ENCODE measurements around the gene COL18A1.

The COL18A1 gene

DNA sequence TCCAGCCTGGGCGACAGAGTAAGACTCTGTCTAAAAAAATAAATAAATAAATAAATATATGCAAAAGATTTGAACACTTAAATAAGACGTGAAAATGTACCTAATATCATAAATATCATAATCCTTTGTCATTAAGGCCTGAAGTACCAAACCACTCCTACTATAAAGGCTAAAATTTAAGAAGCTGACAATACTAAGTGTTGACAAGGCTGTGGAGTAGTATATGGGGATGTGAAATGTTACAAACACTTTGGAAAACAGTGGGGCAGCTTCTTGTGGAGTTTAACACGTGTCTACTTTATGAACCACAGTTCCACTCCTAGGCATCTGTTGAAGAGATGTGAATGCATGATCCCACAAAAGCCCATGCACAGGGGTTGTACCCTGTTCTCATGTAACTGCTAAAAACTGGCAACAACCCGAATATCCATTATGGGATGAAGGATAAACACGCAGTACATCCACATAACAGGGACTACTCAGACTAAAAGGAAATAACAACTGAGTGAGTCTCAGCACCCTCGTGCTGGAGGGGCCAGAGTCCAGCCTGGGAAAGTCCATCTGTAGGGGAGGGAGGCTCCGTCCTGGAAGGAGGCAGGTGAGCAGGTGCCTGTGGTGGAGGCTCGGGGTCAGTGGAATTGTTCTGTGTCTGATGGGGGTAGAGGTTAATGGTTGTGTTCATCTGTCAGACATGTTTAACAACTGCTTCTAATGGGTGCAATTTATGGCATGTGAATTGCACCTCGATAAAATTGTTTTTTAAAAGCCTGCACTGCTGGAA lies 143.9 kb downstream of the COL18A1 start (continued):
- TF ChIP-seq PPARA (CRISPR knock-in tag; IDR thresholded peaks at IDR 0.05; ENCODE audit: borderline replicate concordance) (no peak), ZNF70 (CRISPR knock-in tag; IDR thresholded peaks at IDR 0.05) (no peak), ZC3H10 (CRISPR knock-in tag; IDR thresholded peaks at IDR 0.05) (no peak), TOX (CRISPR knock-in tag; IDR thresholded peaks at IDR 0.05; ENCODE audit: borderline replicate concordance) (no peak)

DNA sequence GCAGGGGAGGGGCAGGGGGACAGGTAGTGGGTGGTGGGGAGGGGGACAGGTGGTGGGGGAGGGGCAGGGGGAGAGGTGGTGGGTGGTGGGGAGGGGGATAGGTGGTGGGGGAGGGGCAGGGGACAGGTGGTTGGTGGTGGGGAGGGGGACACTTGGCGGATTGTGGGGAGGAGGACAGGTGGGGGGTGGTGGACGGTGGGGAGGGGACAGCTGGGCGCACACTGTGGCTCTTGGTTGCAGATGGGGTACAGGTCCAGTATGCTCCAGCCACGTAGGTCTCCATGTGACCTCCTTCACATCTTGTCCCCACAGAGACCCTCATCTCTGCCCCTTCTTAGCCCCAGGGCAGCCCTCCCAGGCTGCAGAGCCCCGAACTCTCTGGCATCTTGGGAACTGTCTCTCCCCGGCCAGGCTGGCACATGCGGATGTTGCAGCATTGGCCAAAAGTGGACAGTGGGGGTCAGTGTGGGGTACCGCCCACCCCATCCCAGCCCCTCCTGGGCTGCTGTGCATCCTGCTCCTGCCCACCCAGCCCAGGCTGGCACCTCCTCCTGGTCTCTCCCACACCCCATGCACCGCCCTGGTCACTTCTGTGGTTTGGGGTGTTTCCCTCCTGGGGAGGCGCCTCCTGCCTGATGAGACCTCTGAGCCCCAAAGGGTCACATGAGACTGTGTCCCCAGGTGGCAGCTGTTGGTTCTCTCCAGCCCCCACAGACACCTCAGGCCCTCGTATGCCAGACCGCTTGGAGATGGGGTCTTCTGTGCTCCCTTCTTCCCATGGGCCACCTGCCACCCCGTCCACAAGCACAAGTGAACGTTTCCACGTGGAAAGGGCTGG lies 144.9 kb downstream of the COL18A1 start:
- no peak for ATAC-seq

DNA sequence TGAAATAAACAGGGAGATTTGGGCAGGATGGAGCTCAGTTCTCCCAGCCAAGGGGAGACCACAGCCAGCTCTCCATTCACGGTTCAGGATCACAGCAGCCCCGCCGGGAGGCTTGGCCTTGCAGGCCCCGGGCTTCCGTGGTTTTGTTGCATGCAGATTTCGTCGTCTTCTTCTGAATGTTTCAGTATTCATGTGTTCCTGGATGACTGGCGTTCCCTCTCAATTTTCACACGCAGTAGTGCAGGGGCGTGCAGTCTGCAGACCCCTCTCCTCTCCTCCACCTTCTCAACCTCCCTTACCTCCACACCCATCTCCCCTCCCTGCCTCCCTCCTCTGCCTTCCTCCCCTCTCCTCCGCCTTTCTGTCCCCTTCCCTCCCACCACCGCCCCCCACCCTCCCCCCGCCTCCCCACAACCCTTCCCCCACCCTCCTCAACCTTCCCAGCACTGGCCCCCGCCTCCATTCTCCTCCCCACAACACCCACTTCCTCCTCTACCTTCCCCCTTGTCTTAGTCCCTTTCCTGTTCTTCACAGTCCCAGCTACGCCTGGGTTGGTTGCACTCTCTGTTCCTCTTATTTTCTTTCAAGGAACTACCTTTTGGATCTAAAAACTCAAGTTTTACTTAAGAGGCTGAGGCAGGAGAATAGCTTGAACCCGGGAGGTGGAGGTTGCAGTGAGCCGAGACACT lies 145.7 kb downstream of the COL18A1 start:
- no peak for ATAC-seq
- TF ChIP-seq ZC3H10 (CRISPR knock-in tag; IDR thresholded peaks at IDR 0.05) = no peak
- no peak for TF ChIP-seq ZNF565 (CRISPR knock-in tag; conservative IDR thresholded peaks at IDR 0.05; ENCODE audit: low read depth)
- TF ChIP-seq, protein P1, sequence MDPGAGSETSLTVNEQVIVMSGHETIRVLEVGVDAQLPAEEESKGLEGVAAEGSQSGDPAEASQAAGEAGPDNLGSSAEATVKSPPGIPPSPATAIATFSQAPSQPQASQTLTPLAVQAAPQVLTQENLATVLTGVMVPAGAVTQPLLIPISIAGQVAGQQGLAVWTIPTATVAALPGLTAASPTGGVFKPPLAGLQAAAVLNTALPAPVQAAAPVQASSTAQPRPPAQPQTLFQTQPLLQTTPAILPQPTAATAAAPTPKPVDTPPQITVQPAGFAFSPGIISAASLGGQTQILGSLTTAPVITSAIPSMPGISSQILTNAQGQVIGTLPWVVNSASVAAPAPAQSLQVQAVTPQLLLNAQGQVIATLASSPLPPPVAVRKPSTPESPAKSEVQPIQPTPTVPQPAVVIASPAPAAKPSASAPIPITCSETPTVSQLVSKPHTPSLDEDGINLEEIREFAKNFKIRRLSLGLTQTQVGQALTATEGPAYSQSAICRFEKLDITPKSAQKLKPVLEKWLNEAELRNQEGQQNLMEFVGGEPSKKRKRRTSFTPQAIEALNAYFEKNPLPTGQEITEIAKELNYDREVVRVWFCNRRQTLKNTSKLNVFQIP (CRISPR knock-in tag; IDR thresholded peaks at IDR 0.05; ENCODE audit: borderline replicate concordance, low read depth) = no peak
- TF ChIP-seq, protein P2, sequence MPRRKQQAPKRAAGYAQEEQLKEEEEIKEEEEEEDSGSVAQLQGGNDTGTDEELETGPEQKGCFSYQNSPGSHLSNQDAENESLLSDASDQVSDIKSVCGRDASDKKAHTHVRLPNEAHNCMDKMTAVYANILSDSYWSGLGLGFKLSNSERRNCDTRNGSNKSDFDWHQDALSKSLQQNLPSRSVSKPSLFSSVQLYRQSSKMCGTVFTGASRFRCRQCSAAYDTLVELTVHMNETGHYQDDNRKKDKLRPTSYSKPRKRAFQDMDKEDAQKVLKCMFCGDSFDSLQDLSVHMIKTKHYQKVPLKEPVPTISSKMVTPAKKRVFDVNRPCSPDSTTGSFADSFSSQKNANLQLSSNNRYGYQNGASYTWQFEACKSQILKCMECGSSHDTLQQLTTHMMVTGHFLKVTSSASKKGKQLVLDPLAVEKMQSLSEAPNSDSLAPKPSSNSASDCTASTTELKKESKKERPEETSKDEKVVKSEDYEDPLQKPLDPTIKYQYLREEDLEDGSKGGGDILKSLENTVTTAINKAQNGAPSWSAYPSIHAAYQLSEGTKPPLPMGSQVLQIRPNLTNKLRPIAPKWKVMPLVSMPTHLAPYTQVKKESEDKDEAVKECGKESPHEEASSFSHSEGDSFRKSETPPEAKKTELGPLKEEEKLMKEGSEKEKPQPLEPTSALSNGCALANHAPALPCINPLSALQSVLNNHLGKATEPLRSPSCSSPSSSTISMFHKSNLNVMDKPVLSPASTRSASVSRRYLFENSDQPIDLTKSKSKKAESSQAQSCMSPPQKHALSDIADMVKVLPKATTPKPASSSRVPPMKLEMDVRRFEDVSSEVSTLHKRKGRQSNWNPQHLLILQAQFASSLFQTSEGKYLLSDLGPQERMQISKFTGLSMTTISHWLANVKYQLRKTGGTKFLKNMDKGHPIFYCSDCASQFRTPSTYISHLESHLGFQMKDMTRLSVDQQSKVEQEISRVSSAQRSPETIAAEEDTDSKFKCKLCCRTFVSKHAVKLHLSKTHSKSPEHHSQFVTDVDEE (CRISPR knock-in tag; IDR thresholded peaks at IDR 0.05) = no peak
- TF ChIP-seq CREB5 (CRISPR knock-in tag; IDR thresholded peaks at IDR 0.05; ENCODE audit: low read depth) = no peak

More for the DNA sequence above, 144.9 kb downstream of the COL18A1 start:
- TF ChIP-seq RARB (CRISPR knock-in tag; IDR thresholded peaks at IDR 0.05) = no peak
- TF ChIP-seq, protein P1 (CRISPR knock-in tag; IDR thresholded peaks at IDR 0.05; ENCODE audit: borderline replicate concordance, low read depth) = no peak
- no peak for TF ChIP-seq TCF4 (CRISPR knock-in tag; IDR thresholded peaks at IDR 0.05; ENCODE audit: borderline replicate concordance)
- TF ChIP-seq ZNF8 (CRISPR knock-in tag; IDR thresholded peaks at IDR 0.05) = no peak
- TF ChIP-seq OSR1 (CRISPR knock-in tag; IDR thresholded peaks at IDR 0.05) = no peak
- TF ChIP-seq ZNF70 (CRISPR knock-in tag; IDR thresholded peaks at IDR 0.05) = no peak
- no peak for TF ChIP-seq CSDC2 (CRISPR knock-in tag; IDR thresholded peaks at IDR 0.05)
- TF ChIP-seq CREB5 (CRISPR knock-in tag; IDR thresholded peaks at IDR 0.05; ENCODE audit: low read depth) = no peak
- TF ChIP-seq GLIS3 (CRISPR knock-in tag; IDR thresholded peaks at IDR 0.05) = no peak
- no peak for TF ChIP-seq SNAI2 (CRISPR knock-in tag; IDR thresholded peaks at IDR 0.05)
- TF ChIP-seq, protein P3, sequence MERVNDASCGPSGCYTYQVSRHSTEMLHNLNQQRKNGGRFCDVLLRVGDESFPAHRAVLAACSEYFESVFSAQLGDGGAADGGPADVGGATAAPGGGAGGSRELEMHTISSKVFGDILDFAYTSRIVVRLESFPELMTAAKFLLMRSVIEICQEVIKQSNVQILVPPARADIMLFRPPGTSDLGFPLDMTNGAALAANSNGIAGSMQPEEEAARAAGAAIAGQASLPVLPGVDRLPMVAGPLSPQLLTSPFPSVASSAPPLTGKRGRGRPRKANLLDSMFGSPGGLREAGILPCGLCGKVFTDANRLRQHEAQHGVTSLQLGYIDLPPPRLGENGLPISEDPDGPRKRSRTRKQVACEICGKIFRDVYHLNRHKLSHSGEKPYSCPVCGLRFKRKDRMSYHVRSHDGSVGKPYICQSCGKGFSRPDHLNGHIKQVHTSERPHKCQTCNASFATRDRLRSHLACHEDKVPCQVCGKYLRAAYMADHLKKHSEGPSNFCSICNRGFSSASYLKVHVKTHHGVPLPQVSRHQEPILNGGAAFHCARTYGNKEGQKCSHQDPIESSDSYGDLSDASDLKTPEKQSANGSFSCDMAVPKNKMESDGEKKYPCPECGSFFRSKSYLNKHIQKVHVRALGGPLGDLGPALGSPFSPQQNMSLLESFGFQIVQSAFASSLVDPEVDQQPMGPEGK (CRISPR knock-in tag; IDR thresholded peaks at IDR 0.05; ENCODE audit: borderline replicate concordance) = no peak
- TF ChIP-seq TOX (CRISPR knock-in tag; IDR thresholded peaks at IDR 0.05; ENCODE audit: borderline replicate concordance) = no peak
